CD14-positive monocyte (primary cell): ENCODE results near the gene MGARP. TPM values are rescaled to one million over a fixed set of nuclear protein-coding genes. Genes with fewer than 3 reads are reported as not detected.

ENCODE experiments used
- DNase-seq, 3 donors: peaks; one replicate each; pipeline ENCODE4 v3.0.0-alpha.2; 2011 to 2022
- H2AFZ ChIP-seq: 2 replicates; pipeline ENCODE4 v1.6.0; 2012; ENCODE audit warnings: mild to moderate bottlenecking, low read depth, low read length, inconsistent platforms; ENCODE audit not compliant: insufficient read depth, poor library complexity, severe bottlenecking
- H3K27ac ChIP-seq, 2 donors: 1 replicate in 1 of 2; 2 replicates in 1 of 2; pipeline ENCODE4 v1.5.1; 2012 to 2013; ENCODE audit warnings: low read length in 2 of 2, control low read depth in 1 of 2, inconsistent platforms in 1 of 2, low read depth in 1 of 2, mild to moderate bottlenecking in 1 of 2
- H3K27me3 ChIP-seq, 2 donors: one replicate each; pipeline versions ENCODE4 v1.6.0 to v1.6.1; 2011 to 2013; ENCODE audit warnings: low read length in 2 of 2; ENCODE audit not compliant: control insufficient read depth in 2 of 2, insufficient read depth in 2 of 2
- H3K36me3 ChIP-seq, 2 donors: replicated peaks in 1 of 2; 1 replicate in 1 of 2; 2 replicates in 1 of 2; pipeline versions ENCODE4 v1.5.1 to v1.6.1; 2012 to 2013; ENCODE audit warnings: low read length in 2 of 2, control low read depth in 1 of 2, inconsistent platforms in 1 of 2, mild to moderate bottlenecking in 1 of 2; ENCODE audit not compliant: insufficient read depth in 2 of 2, control insufficient read depth in 1 of 2
- H3K4me1 ChIP-seq, 2 donors: 1 replicate in 1 of 2; 2 replicates in 1 of 2; pipeline versions ENCODE4 v1.5.1 to v1.6.1; 2012 to 2013; ENCODE audit warnings: low read length in 2 of 2, control low read depth in 1 of 2, inconsistent platforms in 1 of 2, mild to moderate bottlenecking in 1 of 2, moderate library complexity in 1 of 2; ENCODE audit not compliant: insufficient read depth in 2 of 2, control insufficient read depth in 1 of 2
- H3K4me2 ChIP-seq: replicated peaks from 2 replicates; pipeline ENCODE3; 2012; ENCODE audit warnings: low read length, moderate library complexity, mild to moderate bottlenecking; ENCODE audit not compliant: poor library complexity, severe bottlenecking; ENCODE audit errors: extremely low read depth
- H3K4me3 ChIP-seq, 3 experiments: fragments of 200-600 bp in 1 of 3; sonication (generic) in 1 of 3; replicated peaks in 1 of 3; 1 replicate in 2 of 3; 2 replicates in 1 of 3; pipeline ENCODE4 v1.5.1; 2011 to 2013; ENCODE audit warnings: low read length in 3 of 3, mild to moderate bottlenecking in 3 of 3, control low read depth in 2 of 3, low read depth in 2 of 3, inconsistent platforms in 1 of 3, moderate library complexity in 1 of 3
- H3K79me2 ChIP-seq: 2 replicates; pipeline ENCODE4 v1.6.0; 2012; ENCODE audit warnings: mild to moderate bottlenecking, control low read depth, inconsistent platforms, low read length, moderate library complexity; ENCODE audit not compliant: insufficient read depth
- H3K9ac ChIP-seq: 2 replicates; pipeline ENCODE4 v1.6.0; 2017; ENCODE audit warnings: low read length, mild to moderate bottlenecking; ENCODE audit not compliant: insufficient read depth, poor library complexity, severe bottlenecking
- H3K9me3 ChIP-seq, 2 donors: replicated peaks in 1 of 2; 1 replicate in 1 of 2; 2 replicates in 1 of 2; pipeline versions ENCODE4 v1.5.1 to v1.6.1; 2012 to 2013; ENCODE audit warnings: low read length in 2 of 2, control low read depth in 1 of 2; ENCODE audit not compliant: control insufficient read depth in 1 of 2, insufficient read depth in 1 of 2
- H4K20me1 ChIP-seq: 2 replicates; pipeline ENCODE4 v1.6.0; 2012; ENCODE audit warnings: mild to moderate bottlenecking, low read length, control low read depth, moderate library complexity; ENCODE audit not compliant: insufficient read depth
- H3K27ac Mint-ChIP-seq, 7 donors: one replicate each; pipeline ENCODE4 v1.8.0; 2020; ENCODE audit warnings: mild to moderate bottlenecking in 7 of 7, mixed read lengths in 7 of 7, moderate library complexity in 6 of 7, inconsistent platforms in 2 of 7
- H3K27me3 Mint-ChIP-seq, 3 donors: one replicate each; pipeline ENCODE4 v1.8.0; 2021 to 2022; ENCODE audit warnings: low read depth in 3 of 3, mild to moderate bottlenecking in 3 of 3, mixed read lengths in 3 of 3, moderate library complexity in 3 of 3, inconsistent platforms in 1 of 3
- H3K36me3 Mint-ChIP-seq, 2 donors: one replicate each; pipeline ENCODE4 v1.8.0; 2020; ENCODE audit warnings: mixed read lengths in 2 of 2, inconsistent platforms in 1 of 2, mild to moderate bottlenecking in 1 of 2
- H3K4me1 Mint-ChIP-seq: one replicate; pipeline ENCODE4 v1.8.0; 2020; ENCODE audit warnings: mild to moderate bottlenecking, mixed read lengths
- H3K4me3 Mint-ChIP-seq, 2 donors: one replicate each; pipeline ENCODE4 v1.8.0; 2020; ENCODE audit warnings: mild to moderate bottlenecking in 2 of 2, mixed read lengths in 2 of 2, moderate library complexity in 1 of 2
- H3K9me3 Mint-ChIP-seq, 7 donors: one replicate each; pipeline ENCODE4 v1.8.0; 2020 to 2022; ENCODE audit warnings: mixed read lengths in 7 of 7, mild to moderate bottlenecking in 6 of 7, moderate library complexity in 6 of 7, inconsistent platforms in 2 of 7
- CTCF ChIP-seq: fragments of 200-600 bp; IDR thresholded peaks from one replicate; pipeline ENCODE4 v1.8.0; 2022; ENCODE audit warnings: antibody characterized with exemption, mild to moderate bottlenecking
- WGBS: methylation state at CpG from one replicate; pipeline ENCODE4 v1.1.5; 2013; ENCODE audit warnings: missing lambda C conversion rate; ENCODE audit not compliant: insufficient coverage; 5-methylcytosine and 5-hydroxymethylcytosine counted together
- intact Hi-C, 2 donors: fragments of 100-400 bp; cut with micrococcal nuclease; formaldehyde crosslinking; loops; one replicate each; pipeline versions ENCODE4 v1.15.0 to v1.15.1; 2023
- polyA plus RNA-seq, 3 donors: library from polyadenylated mRNA; depleted of rRNA in 1 of 3; unstranded in 2 of 3; stranded (reverse) in 1 of 3; fragments of 300-500 nt in 2 of 3; fragments of >200 nt in 1 of 3; fragmentation: Illumina TruSeq in 2 of 3; gene quantifications; 1 replicate in 2 of 3; 2 replicates in 1 of 3; pipeline ENCODE4 v1.2.3, GENCODE V29; 2012 to 2021
- small RNA-seq: library from RNA; depleted of rRNA; stranded (forward); fragments of <200 nt; gene quantifications from one replicate; pipeline ENCODE3, GENCODE V24; 2012; ENCODE audit warnings: low read depth; ENCODE audit not compliant: insufficient read length

The MGARP gene
- polyA plus RNA-seq, 3 donors, result 0.19 TPM; not detected in 2

GRCh38 chr4:139221687-139222086 is 58.3 kb downstream of the MGARP start:
- Histone ChIP-seq H3K27me3 (no peaks in the 10 kb centered on the region), H3K9me3 (no peaks in the 10 kb centered on the region), H3K79me2 (no peaks in the 10 kb centered on the region), H3K36me3 (no peaks in the 10 kb centered on the region), H3K4me3 (no peak overlapping the region), H3K4me2 (no peak overlapping the region), H3K4me1 (peaks cover 10 to 22% of the 10 kb centered on the region in 2 donors), H2AFZ (no peak overlapping the region), H3K27ac (no peak overlapping the region), H4K20me1 (no peaks in the 10 kb centered on the region), H3K9ac (no peak overlapping the region)
- Mint-ChIP-seq H3K27ac (no peak overlapping the region), H3K36me3 (no peaks in the 10 kb centered on the region), H3K9me3 (peaks cover 0 to 3% (median 1%) of the 10 kb centered on the region in 7 donors), H3K4me3 (no peak overlapping the region), H3K27me3 (peaks cover 0 to 3% (median 0%) of the 10 kb centered on the region in 3 donors), H3K4me1 (peaks cover 20% of the 10 kb centered on the region)
- TF ChIP-seq CTCF, result no peak
- no peak for DNase-seq
- intact Hi-C loops, result loop anchor here (10.0 kb wide), 2 partner anchors 47 to 73 kb away; partner anchors contain the start of gene ELF2 (in 1 of the 2)
- WGBS, result 100% methylated on average over 3 of the region's 5 CpGs

GRCh38 chr4:139219450-139220055 is 60.5 kb downstream of the MGARP start:
- Histone ChIP-seq H3K4me1 (peaks cover 17 to 35% of the 10 kb centered on the region in 2 donors), H4K20me1 (no peaks in the 10 kb centered on the region), H3K9ac (no peak overlapping the region), H3K36me3 (no peaks in the 10 kb centered on the region), H3K27me3 (no peaks in the 10 kb centered on the region), H2AFZ (no peak overlapping the region), H3K27ac (no peak overlapping the region), H3K79me2 (no peaks in the 10 kb centered on the region), H3K4me2 (no peak overlapping the region), H3K4me3 (no peak overlapping the region), H3K9me3 (no peaks in the 10 kb centered on the region)
- TF ChIP-seq CTCF, result no peak
- Mint-ChIP-seq H3K27ac (peak overlapping the region in 3 of 7 donors; percentile 19 to 81 (median 46)), H3K4me3 (no peak overlapping the region), H3K36me3 (no peaks in the 10 kb centered on the region), H3K4me1 (peaks cover 30% of the 10 kb centered on the region), H3K9me3 (peaks cover 0 to 3% (median 1%) of the 10 kb centered on the region in 7 donors), H3K27me3 (peaks cover 0 to 3% (median 0%) of the 10 kb centered on the region in 3 donors)
- DNase-seq, result no peak
- intact Hi-C loops, result loop anchor here (10.0 kb wide), 2 partner anchors 45 to 75 kb away; partner anchors contain the start of gene ELF2 (in 1 of the 2)
- 90% methylated on average over 4 of the region's 4 CpGs for WGBS

Small RNAs within 50 kb of the gene (small RNA-seq; reads per million reads assigned to genes)
- gene RNU6-1074P (not detected), gene RNU6-1214P (not detected), gene RNU6-506P (not detected)

Other genes with a start within 250 kb of the MGARP start
- gene ELF2, start 103.0 kb downstream of the MGARP start, polyA plus RNA-seq, result 10 to 100 TPM; 14.0 to 34.3 (median 18.9) TPM
- gene NAA15, start 21.3 kb upstream of the MGARP start, polyA plus RNA-seq, result 10 to 100 TPM in 1 of 3 donors, 1 to 10 TPM in 2; 5.2 to 20.2 (median 8.8) TPM
- gene NDUFC1, start 22.3 kb upstream of the MGARP start, polyA plus RNA-seq, result 100 to 1,000 TPM in 2 of 3 donors, 10 to 100 TPM in 1; 24.7 to 134 (median 123) TPM
- 1 to 10 TPM; 5.8 to 8.1 (median 6.0) TPM for gene RAB33B, start 173.9 kb upstream of the MGARP start, polyA plus RNA-seq